Measurements from ENCODE around the gene RAD9A.

DNA sequence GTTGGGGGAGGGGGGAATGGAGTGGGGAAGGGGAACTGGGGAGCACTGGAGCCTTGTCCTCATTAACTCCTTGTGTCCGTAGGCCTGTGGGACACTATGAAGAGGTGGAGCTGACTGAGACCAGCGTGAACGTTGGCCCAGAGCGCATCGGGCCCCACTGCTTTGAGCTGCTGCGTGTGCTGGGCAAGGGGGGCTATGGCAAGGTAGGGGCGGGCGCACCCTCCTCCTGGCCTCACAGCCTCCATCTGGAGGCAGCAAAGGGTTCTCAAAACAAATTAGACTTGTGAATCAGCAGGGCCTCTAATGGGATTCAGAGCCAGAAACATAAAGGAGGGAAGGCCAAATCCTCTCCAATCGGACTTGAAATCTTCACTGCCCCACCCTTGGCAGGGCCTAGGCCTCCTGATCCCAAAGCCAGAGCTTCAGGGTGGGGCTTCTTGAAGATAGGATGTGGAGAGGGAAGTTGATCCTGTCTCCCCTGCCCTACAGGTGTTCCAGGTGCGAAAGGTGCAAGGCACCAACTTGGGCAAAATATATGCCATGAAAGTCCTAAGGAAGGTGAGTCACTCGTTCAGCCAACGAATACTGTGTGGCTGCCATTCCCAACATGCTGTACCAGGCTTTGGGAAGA is 37.4 kb downstream of the RAD9A start:
- no peak for TF ChIP-seq POLR2A (IDR thresholded peaks at IDR 0.05)
- TF ChIP-seq, protein P1, sequence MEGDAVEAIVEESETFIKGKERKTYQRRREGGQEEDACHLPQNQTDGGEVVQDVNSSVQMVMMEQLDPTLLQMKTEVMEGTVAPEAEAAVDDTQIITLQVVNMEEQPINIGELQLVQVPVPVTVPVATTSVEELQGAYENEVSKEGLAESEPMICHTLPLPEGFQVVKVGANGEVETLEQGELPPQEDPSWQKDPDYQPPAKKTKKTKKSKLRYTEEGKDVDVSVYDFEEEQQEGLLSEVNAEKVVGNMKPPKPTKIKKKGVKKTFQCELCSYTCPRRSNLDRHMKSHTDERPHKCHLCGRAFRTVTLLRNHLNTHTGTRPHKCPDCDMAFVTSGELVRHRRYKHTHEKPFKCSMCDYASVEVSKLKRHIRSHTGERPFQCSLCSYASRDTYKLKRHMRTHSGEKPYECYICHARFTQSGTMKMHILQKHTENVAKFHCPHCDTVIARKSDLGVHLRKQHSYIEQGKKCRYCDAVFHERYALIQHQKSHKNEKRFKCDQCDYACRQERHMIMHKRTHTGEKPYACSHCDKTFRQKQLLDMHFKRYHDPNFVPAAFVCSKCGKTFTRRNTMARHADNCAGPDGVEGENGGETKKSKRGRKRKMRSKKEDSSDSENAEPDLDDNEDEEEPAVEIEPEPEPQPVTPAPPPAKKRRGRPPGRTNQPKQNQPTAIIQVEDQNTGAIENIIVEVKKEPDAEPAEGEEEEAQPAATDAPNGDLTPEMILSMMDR (IDR thresholded peaks at IDR 0.05) = no peak

All from body of pancreas (tissue), 4 donors.